ENCODE data around the gene MVB12B.

The MVB12B gene

DNA sequence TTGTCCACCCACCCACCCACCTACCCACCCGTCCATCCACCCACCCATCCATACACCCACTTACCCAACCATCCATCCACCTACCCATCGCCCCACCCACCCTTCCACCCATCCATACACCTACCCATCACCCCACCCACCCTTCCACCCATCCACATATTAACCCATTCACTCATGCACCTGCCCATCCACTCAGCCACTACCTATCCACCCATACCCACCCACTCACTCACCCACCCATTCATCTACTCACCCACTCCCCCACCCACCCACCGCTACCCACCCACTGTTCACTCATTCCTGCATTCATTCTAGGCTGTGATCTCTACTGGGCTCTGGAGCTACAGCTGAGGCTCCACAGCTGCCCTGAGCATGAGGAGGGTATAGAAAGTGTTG, 169.6 kb downstream of the MVB12B start:
- no peak overlapping the region for H3K9ac ChIP-seq (ENCODE audit: low read length)
- 100% methylated on average over 2 of the region's 3 CpGs for WGBS (ENCODE audit: extremely low coverage, insufficient coverage, insufficient read length)
- H2BK120ac ChIP-seq (ENCODE audit: insufficient read depth, low read length, poor library complexity), result no peak overlapping the region
- peaks cover 2% of the 10 kb centered on the region in 2 experiments for H3K36me3 ChIP-seq (ENCODE audit: control insufficient read depth in 1 of 2, insufficient read depth in 2 of 2, low read length in 2 of 2)
- H3K4me1 ChIP-seq (ENCODE audit: control insufficient read depth in 1 of 2, insufficient read depth in 2 of 2, low read length in 2 of 2), result peaks cover 3 to 6% of the 10 kb centered on the region in 2 experiments
- H2BK12ac ChIP-seq (ENCODE audit: low read length), result no peak overlapping the region
- no peak overlapping the region for H3K14ac ChIP-seq (ENCODE audit: low read length)
- no peak overlapping the region for H3K4me2 ChIP-seq (ENCODE audit: low read length)
- no peak overlapping the region for H4K12ac ChIP-seq (ENCODE audit: low read depth, low read length)
- no peak for DNase-seq
- no peak overlapping the region for H2AFZ ChIP-seq (ENCODE audit: insufficient read depth, low read length, poor library complexity)
- H3K27me3 ChIP-seq (ENCODE audit: insufficient read depth, low read length), result peaks cover 12% of the 10 kb centered on the region
- no peak overlapping the region for H3K27ac ChIP-seq (ENCODE audit: low read depth, low read length)
- no peak overlapping the region for H3K4me3 ChIP-seq (ENCODE audit: low read depth, low read length)
- H2BK5ac ChIP-seq (ENCODE audit: low read depth, low read length, poor library complexity), result no peak overlapping the region
- H2AK5ac ChIP-seq (ENCODE audit: low read length), result no peak overlapping the region
- H4K91ac ChIP-seq (ENCODE audit: low read depth, low read length), result no peak overlapping the region
- H3K79me1 ChIP-seq (ENCODE audit: low read length), result no peaks in the 10 kb centered on the region
- no peaks in the 10 kb centered on the region for H3K79me2 ChIP-seq (ENCODE audit: control insufficient read depth, insufficient read depth, low read length, poor library complexity)
- no peak overlapping the region for H3K4ac ChIP-seq (ENCODE audit: low read depth, low read length)
- no peak overlapping the region for H3K18ac ChIP-seq (ENCODE audit: low read length)
- H4K8ac ChIP-seq (ENCODE audit: low read depth, low read length), result no peak overlapping the region
- H3K9me3 ChIP-seq (ENCODE audit: insufficient read depth, low read depth, low read length), result peaks cover 5% of the 10 kb centered on the region
- no peak overlapping the region for H3K23ac ChIP-seq (ENCODE audit: low read length)

DNA sequence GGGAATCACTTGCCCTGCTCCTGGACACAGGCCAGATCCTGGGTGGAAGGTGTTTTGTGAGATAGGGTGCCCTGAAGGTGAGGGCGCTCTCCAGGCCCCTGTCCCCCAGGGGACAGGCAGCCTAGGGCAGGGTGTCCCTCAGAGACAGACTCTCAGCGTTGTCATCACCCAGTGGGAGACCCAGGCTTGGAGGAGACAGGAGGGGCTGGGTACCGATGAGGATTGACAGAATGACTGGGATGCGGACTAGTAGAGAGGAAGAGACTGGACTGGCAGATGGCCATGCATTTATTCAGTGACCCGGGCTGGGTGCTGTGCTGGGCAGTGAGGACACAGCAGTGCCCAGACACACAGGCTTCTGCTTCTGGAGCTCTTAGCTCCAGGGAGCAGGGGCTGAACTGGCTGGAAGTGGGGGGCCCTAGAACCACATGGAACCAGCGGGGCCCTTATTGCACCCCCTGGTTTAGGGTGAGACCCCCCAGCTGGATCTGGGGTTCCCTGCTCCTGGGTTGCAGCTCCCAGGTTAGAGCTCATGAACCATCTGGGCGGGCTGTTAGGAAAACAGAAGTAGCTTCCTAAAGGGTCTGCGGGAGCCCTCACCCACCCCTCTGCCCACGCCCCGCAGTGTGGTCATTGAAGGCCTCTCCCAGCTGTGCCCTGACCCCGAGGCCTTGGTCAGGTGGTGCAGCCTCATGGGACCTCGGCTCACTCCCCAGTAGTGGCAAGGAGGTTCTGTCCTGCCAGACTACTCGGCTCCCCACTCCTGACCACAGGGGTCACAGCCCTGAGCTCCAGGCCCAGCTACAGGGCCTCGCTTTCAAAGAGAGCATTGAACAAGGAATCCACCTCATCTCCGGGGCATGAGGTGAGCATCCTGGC, 170.4 kb downstream of the MVB12B start:
- no peak for DNase-seq
- Histone ChIP-seq H3K4me3 (ENCODE audit: low read depth, low read length) (no peak overlapping the region), H2AK5ac (ENCODE audit: low read length) (no peak overlapping the region), H3K4me1 (ENCODE audit: control insufficient read depth in 1 of 2, insufficient read depth in 2 of 2, low read length in 2 of 2) (peaks cover 3 to 11% of the 10 kb centered on the region in 2 experiments), H3K9ac (ENCODE audit: low read length) (no peak overlapping the region), H3K79me1 (ENCODE audit: low read length) (peaks cover 3% of the 10 kb centered on the region), H3K23ac (ENCODE audit: low read length) (no peak overlapping the region), H3K14ac (ENCODE audit: low read length) (no peak overlapping the region), H3K9me3 (ENCODE audit: insufficient read depth, low read depth, low read length) (peaks cover 5% of the 10 kb centered on the region), H3K79me2 (ENCODE audit: control insufficient read depth, insufficient read depth, low read length, poor library complexity) (no peaks in the 10 kb centered on the region), H2AFZ (ENCODE audit: insufficient read depth, low read length, poor library complexity) (no peak overlapping the region), H3K4ac (ENCODE audit: low read depth, low read length) (no peak overlapping the region), H4K8ac (ENCODE audit: low read depth, low read length) (no peak overlapping the region), H2BK12ac (ENCODE audit: low read length) (no peak overlapping the region), H3K36me3 (ENCODE audit: control insufficient read depth in 1 of 2, insufficient read depth in 2 of 2, low read length in 2 of 2) (peaks cover 2% of the 10 kb centered on the region in 2 experiments), H2BK5ac (ENCODE audit: low read depth, low read length, poor library complexity) (no peak overlapping the region), H4K12ac (ENCODE audit: low read depth, low read length) (no peak overlapping the region), H3K27me3 (ENCODE audit: insufficient read depth, low read length) (peaks cover 12% of the 10 kb centered on the region), H2BK120ac (ENCODE audit: insufficient read depth, low read length, poor library complexity) (no peak overlapping the region), H3K27ac (ENCODE audit: low read depth, low read length) (no peak overlapping the region), H4K91ac (ENCODE audit: low read depth, low read length) (no peak overlapping the region), H3K18ac (ENCODE audit: low read length) (no peak overlapping the region), H3K4me2 (ENCODE audit: low read length) (no peak overlapping the region)
- WGBS (ENCODE audit: extremely low coverage, insufficient coverage, insufficient read length), result no CpG with 5 or more reads among the region's 15 CpGs

DNA sequence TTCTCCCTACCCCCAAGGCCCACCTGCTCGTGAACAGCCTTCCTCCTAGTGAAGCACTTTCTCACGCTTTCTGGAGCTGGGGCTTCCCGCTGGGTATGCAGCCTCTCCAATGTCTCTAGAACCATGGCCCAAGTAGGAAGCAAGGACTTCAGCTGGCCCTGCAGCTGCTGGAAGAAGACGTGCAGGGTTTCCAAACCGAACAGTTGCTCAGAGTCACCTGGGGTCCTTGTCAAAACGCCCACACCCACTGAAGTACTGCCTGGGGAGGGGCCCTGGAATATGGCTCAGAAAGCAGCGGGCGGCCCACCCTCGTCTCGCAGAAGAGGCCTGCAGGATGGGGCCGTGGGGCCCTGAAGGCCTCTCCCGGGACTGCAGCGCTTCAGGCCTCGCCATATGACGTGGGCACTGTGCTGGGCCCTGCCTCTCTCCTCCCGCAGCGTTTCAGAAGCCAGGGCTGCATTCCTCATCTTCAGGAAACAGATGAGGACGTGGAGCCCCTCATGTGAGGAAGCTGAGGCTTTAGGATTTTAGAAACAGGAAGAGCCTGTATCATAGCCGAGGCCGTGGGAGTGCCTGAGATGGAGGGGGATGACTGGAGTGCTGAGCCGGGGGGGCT, 171.1 kb downstream of the MVB12B start:
- peaks cover 2% of the 10 kb centered on the region in 2 experiments for H3K36me3 ChIP-seq (ENCODE audit: control insufficient read depth in 1 of 2, insufficient read depth in 2 of 2, low read length in 2 of 2)
- H3K18ac ChIP-seq (ENCODE audit: low read length), result no peak overlapping the region
- H3K14ac ChIP-seq (ENCODE audit: low read length), result no peak overlapping the region
- peaks cover 7% of the 10 kb centered on the region for H3K79me1 ChIP-seq (ENCODE audit: low read length)
- no peak overlapping the region for H2BK120ac ChIP-seq (ENCODE audit: insufficient read depth, low read length, poor library complexity)
- no peak overlapping the region for H3K23ac ChIP-seq (ENCODE audit: low read length)
- H3K27me3 ChIP-seq (ENCODE audit: insufficient read depth, low read length), result peaks cover 12% of the 10 kb centered on the region
- no peak overlapping the region for H3K27ac ChIP-seq (ENCODE audit: low read depth, low read length)
- no peak overlapping the region for H3K9ac ChIP-seq (ENCODE audit: low read length)
- no peak overlapping the region for H4K8ac ChIP-seq (ENCODE audit: low read depth, low read length)
- H3K9me3 ChIP-seq (ENCODE audit: insufficient read depth, low read depth, low read length), result peaks cover 5% of the 10 kb centered on the region
- H2AFZ ChIP-seq (ENCODE audit: insufficient read depth, low read length, poor library complexity), result no peak overlapping the region
- H4K12ac ChIP-seq (ENCODE audit: low read depth, low read length), result no peak overlapping the region
- no peak overlapping the region for H2AK5ac ChIP-seq (ENCODE audit: low read length)
- no CpG with 5 or more reads among the region's 21 CpGs for WGBS (ENCODE audit: extremely low coverage, insufficient coverage, insufficient read length)
- no peak overlapping the region for H3K4ac ChIP-seq (ENCODE audit: low read depth, low read length)
- H2BK12ac ChIP-seq (ENCODE audit: low read length), result no peak overlapping the region
- no peak overlapping the region for H3K4me2 ChIP-seq (ENCODE audit: low read length)
- H3K4me1 ChIP-seq (ENCODE audit: control insufficient read depth in 1 of 2, insufficient read depth in 2 of 2, low read length in 2 of 2), result peaks cover 3 to 11% of the 10 kb centered on the region in 2 experiments
- no peak overlapping the region for H3K4me3 ChIP-seq (ENCODE audit: low read depth, low read length)
- H2BK5ac ChIP-seq (ENCODE audit: low read depth, low read length, poor library complexity), result no peak overlapping the region
- no peak for DNase-seq
- H4K91ac ChIP-seq (ENCODE audit: low read depth, low read length), result no peak overlapping the region
- no peaks in the 10 kb centered on the region for H3K79me2 ChIP-seq (ENCODE audit: control insufficient read depth, insufficient read depth, low read length, poor library complexity)

DNA sequence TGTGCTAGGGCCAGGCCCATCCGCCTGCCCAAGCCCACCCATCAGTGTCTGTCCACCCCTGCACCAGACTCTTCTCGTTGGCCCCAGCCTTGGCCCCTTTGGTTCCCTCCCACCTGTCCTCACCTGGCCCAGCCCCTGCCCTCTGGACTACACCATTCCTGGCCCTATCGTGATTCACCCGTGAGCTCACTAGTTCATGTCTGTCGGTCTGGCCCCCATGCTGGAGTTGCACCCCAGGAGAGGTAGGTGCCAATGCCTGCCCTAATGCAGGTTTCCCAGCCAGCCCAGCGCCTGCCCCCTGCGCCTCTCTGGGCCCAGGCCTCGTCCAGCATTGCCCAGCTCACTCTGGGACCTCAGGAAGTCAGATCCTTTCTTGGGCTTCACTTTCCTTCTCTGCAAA, 171.7 kb downstream of the MVB12B start:
- WGBS (ENCODE audit: extremely low coverage, insufficient coverage, insufficient read length), result no CpG with 5 or more reads among the region's 8 CpGs
- Histone ChIP-seq H4K12ac (ENCODE audit: low read depth, low read length) (no peak overlapping the region), H2AFZ (ENCODE audit: insufficient read depth, low read length, poor library complexity) (no peak overlapping the region), H3K4ac (ENCODE audit: low read depth, low read length) (no peak overlapping the region), H3K9ac (ENCODE audit: low read length) (no peak overlapping the region), H2BK5ac (ENCODE audit: low read depth, low read length, poor library complexity) (no peak overlapping the region), H3K23ac (ENCODE audit: low read length) (no peak overlapping the region), H4K8ac (ENCODE audit: low read depth, low read length) (no peak overlapping the region), H3K27me3 (ENCODE audit: insufficient read depth, low read length) (peaks cover 12% of the 10 kb centered on the region), H2BK120ac (ENCODE audit: insufficient read depth, low read length, poor library complexity) (no peak overlapping the region), H2AK5ac (ENCODE audit: low read length) (no peak overlapping the region), H3K14ac (ENCODE audit: low read length) (no peak overlapping the region), H4K91ac (ENCODE audit: low read depth, low read length) (no peak overlapping the region), H3K18ac (ENCODE audit: low read length) (no peak overlapping the region), H3K4me2 (ENCODE audit: low read length) (no peak overlapping the region), H3K79me2 (ENCODE audit: control insufficient read depth, insufficient read depth, low read length, poor library complexity) (no peaks in the 10 kb centered on the region), H3K27ac (ENCODE audit: low read depth, low read length) (no peak overlapping the region), H3K4me3 (ENCODE audit: low read depth, low read length) (no peak overlapping the region), H2BK12ac (ENCODE audit: low read length) (no peak overlapping the region), H3K79me1 (ENCODE audit: low read length) (peaks cover 7% of the 10 kb centered on the region), H3K4me1 (ENCODE audit: control insufficient read depth in 1 of 2, insufficient read depth in 2 of 2, low read length in 2 of 2) (peaks cover 3 to 11% of the 10 kb centered on the region in 2 experiments), H3K9me3 (ENCODE audit: insufficient read depth, low read depth, low read length) (peaks cover 5% of the 10 kb centered on the region), H3K36me3 (ENCODE audit: control insufficient read depth in 1 of 2, insufficient read depth in 2 of 2, low read length in 2 of 2) (peaks cover 2 to 3% of the 10 kb centered on the region in 2 experiments)
- no peak for DNase-seq
